Lower leg skin (tissue), 3 donors: ENCODE measurements around the gene TMEM164.

ENCODE experiments used
- POLR2A ChIP-seq, 2 donors: fragments of 450-650 bp; IDR thresholded peaks; one replicate each; pipeline ENCODE4 v1.6.1; 2016 to 2017; ENCODE audit warnings: antibody characterized with exemption in 2 of 2, mild to moderate bottlenecking in 1 of 2, moderate library complexity in 1 of 2
- TF ChIP-seq, protein P1 (sequence below), 3 donors: fragments of 450-650 bp; IDR thresholded peaks; one replicate each; pipeline ENCODE4 v1.5.1; 2016; ENCODE audit warnings: antibody characterized with exemption in 3 of 3, mild to moderate bottlenecking in 3 of 3, moderate library complexity in 2 of 3

DNA sequence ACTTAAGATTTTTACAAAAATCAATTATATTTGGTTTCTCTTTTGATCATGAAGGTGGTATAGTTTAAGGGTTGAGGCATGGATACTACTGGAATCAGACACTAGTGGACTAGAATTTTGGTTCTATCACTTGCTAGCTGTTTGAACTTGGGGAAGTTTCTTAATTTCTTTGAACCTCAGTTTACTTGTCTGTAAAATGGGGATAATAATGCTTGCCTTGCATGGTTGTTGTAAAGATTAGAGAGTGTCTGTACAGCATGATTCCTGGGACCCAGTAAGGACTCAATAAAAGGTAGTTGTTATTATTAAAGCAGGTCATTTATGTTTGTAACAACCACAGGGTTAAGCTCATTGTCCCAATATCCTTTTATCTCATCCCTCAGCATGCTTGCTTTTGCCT is 36.0 kb downstream of the TMEM164 start:
- TF ChIP-seq, protein P1, sequence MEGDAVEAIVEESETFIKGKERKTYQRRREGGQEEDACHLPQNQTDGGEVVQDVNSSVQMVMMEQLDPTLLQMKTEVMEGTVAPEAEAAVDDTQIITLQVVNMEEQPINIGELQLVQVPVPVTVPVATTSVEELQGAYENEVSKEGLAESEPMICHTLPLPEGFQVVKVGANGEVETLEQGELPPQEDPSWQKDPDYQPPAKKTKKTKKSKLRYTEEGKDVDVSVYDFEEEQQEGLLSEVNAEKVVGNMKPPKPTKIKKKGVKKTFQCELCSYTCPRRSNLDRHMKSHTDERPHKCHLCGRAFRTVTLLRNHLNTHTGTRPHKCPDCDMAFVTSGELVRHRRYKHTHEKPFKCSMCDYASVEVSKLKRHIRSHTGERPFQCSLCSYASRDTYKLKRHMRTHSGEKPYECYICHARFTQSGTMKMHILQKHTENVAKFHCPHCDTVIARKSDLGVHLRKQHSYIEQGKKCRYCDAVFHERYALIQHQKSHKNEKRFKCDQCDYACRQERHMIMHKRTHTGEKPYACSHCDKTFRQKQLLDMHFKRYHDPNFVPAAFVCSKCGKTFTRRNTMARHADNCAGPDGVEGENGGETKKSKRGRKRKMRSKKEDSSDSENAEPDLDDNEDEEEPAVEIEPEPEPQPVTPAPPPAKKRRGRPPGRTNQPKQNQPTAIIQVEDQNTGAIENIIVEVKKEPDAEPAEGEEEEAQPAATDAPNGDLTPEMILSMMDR (IDR thresholded peaks at IDR 0.05): no peak
- TF ChIP-seq POLR2A (IDR thresholded peaks at IDR 0.05): no peak
